Measurements from ENCODE around the gene NME9. TPM values are rescaled to one million over a fixed set of nuclear protein-coding genes. Genes with fewer than 3 reads are reported as not detected.

Gene NME9
- total RNA-seq, 1 donor from 2014 or later, result not detected

DNA sequence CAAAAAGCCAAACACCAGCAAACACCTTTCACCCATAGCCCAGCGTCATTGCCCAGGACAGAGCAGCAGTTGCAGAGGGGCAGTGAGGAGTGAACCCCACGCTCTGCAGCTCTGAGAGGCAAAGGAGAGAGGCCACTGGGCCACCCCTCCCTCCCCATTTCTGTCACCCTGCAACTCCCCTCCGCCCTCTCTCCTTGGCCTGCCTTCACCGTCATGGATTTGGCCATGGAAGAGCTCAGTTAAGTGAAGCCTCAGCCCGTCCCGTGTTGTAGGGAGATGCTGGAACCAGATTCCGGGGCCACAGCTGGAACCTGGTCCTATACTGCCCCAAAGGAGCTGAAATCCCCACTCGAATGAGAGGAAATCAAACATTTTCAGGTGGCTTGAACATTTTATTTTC is 40.7 kb upstream of the NME9 start:
- peaks cover 20% of the 10 kb centered on the region for H3K4me1 Mint-ChIP-seq (ENCODE audit: low read depth)
- H3K27ac Mint-ChIP-seq (ENCODE audit: unreplicated experiment), result no peak overlapping the region
- TF ChIP-seq, protein P1, sequence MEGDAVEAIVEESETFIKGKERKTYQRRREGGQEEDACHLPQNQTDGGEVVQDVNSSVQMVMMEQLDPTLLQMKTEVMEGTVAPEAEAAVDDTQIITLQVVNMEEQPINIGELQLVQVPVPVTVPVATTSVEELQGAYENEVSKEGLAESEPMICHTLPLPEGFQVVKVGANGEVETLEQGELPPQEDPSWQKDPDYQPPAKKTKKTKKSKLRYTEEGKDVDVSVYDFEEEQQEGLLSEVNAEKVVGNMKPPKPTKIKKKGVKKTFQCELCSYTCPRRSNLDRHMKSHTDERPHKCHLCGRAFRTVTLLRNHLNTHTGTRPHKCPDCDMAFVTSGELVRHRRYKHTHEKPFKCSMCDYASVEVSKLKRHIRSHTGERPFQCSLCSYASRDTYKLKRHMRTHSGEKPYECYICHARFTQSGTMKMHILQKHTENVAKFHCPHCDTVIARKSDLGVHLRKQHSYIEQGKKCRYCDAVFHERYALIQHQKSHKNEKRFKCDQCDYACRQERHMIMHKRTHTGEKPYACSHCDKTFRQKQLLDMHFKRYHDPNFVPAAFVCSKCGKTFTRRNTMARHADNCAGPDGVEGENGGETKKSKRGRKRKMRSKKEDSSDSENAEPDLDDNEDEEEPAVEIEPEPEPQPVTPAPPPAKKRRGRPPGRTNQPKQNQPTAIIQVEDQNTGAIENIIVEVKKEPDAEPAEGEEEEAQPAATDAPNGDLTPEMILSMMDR (IDR thresholded peaks at IDR 0.05), result no peak

DNA sequence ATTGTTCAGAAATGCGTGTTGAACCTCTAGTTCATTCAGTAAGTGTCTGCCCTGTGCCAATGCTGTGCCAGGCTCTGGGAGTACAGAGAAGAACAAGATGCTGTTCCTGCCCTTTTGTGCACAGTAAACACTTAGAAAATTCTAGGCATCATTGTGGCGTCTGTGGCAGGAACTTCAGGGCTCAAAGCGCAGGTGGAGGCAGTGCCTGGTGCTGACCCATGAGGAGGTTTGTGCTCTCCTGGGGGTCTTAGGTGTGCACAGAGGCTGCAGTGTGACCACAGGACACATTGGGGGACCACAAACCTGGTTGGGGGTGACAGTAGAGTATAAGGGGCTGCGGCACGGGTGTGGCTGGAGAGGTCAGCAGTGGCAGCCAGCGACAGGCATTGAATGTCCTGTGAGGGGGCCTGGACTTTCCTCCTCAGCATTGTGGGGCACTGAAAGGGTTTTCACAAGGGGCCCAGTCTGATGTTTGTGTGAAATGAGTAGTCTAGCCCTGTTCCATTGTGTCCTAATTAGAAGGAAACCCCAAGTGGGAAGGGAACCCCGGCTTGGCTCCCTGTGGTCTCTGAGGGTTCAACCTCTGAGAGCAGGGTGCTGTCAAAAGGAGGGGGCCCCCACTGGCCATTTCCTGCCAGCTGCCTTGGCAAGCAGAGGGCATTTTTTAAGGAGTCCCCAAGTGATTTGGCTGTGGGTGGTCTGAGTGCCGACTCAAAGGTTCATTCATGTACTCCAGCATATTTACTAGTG is 39.7 kb upstream of the NME9 start:
- Mint-ChIP-seq H3K9me3 (ENCODE audit: low read depth) (no peaks in the 10 kb centered on the region), H3K4me1 (ENCODE audit: low read depth) (peaks cover 20% of the 10 kb centered on the region), H3K4me3 (ENCODE audit: unreplicated experiment) (no peak overlapping the region), H3K27me3 (ENCODE audit: low read depth) (no peaks in the 10 kb centered on the region), H3K36me3 (ENCODE audit: low read depth) (peaks cover 3% of the 10 kb centered on the region), H3K27ac (ENCODE audit: unreplicated experiment) (no peak overlapping the region)
- DNase-seq (ENCODE audit: low spot score), result no peak
- TF ChIP-seq, protein P1 (IDR thresholded peaks at IDR 0.05), result no peak

More for the DNA sequence above, 40.7 kb upstream of the NME9 start:
- no peaks in the 10 kb centered on the region for H3K9me3 Mint-ChIP-seq (ENCODE audit: low read depth)
- no peaks in the 10 kb centered on the region for H3K27me3 Mint-ChIP-seq (ENCODE audit: low read depth)
- no peak for DNase-seq (ENCODE audit: low spot score)
- peaks cover 8% of the 10 kb centered on the region for H3K36me3 Mint-ChIP-seq (ENCODE audit: low read depth)
- H3K4me3 Mint-ChIP-seq (ENCODE audit: unreplicated experiment), result no peak overlapping the region

DNA sequence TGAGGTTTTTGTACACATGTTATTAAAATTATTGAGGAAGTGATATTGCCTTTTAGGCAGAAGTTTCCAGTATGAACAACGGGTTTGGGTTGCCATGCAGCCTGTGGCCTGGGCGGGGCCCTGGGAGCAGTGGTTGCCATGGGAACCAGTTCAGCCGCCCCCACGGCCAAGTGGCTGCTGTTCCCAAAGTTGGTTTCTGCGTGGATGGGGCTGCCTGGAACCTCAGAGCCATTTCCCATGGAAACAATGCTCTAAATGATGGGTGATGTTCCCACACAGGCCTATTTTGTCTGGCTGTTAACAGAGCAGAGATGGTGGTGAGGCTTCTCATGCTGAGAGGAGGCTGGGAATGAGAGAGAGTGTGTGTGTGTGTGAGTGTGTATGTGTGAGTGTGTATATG is 38.3 kb upstream of the NME9 start:
- H3K4me3 Mint-ChIP-seq (ENCODE audit: unreplicated experiment), result no peak overlapping the region
- H3K9me3 Mint-ChIP-seq (ENCODE audit: low read depth), result no peaks in the 10 kb centered on the region
- no peaks in the 10 kb centered on the region for H3K27me3 Mint-ChIP-seq (ENCODE audit: low read depth)
- peaks cover 20% of the 10 kb centered on the region for H3K4me1 Mint-ChIP-seq (ENCODE audit: low read depth)
- no peak for DNase-seq (ENCODE audit: low spot score)
- no peak overlapping the region for H3K27ac Mint-ChIP-seq (ENCODE audit: unreplicated experiment)
- peaks cover 2% of the 10 kb centered on the region for H3K36me3 Mint-ChIP-seq (ENCODE audit: low read depth)
- TF ChIP-seq, protein P1 (IDR thresholded peaks at IDR 0.05), result no peak

DNA sequence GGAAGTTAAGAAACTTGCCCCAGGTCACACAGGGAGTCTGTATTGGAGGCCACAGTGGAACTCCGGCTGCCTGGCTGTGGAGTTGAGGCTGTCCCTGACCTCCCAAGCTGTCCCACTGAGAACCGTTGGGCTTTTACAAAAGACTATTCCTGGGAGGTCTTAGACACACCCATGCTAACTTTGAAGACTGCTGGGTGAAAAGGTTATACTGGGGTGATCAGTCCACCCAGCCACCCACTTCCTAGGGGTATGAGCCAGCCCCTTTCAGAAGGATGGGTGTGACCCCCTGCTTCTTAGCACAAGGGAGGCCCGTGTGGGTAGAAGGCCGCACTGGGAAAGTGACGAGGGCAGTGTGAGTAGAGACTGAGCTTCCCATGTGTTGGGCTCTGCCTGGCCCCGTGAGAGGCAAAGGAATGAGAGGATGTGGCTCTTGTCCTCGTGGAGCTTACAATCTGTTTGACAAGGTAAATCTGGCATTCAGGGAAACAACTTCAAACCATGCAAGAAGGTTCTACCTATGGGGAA is 37.7 kb upstream of the NME9 start:
- Mint-ChIP-seq H3K9me3 (ENCODE audit: low read depth) (no peaks in the 10 kb centered on the region), H3K4me3 (ENCODE audit: unreplicated experiment) (no peak overlapping the region), H3K27me3 (ENCODE audit: low read depth) (no peaks in the 10 kb centered on the region), H3K36me3 (ENCODE audit: low read depth) (peaks cover 2% of the 10 kb centered on the region), H3K4me1 (ENCODE audit: low read depth) (peaks cover 22% of the 10 kb centered on the region), H3K27ac (ENCODE audit: unreplicated experiment) (no peak overlapping the region)
- TF ChIP-seq, protein P1 (IDR thresholded peaks at IDR 0.05), result no peak
- DNase-seq (ENCODE audit: low spot score), result no peak

DNA sequence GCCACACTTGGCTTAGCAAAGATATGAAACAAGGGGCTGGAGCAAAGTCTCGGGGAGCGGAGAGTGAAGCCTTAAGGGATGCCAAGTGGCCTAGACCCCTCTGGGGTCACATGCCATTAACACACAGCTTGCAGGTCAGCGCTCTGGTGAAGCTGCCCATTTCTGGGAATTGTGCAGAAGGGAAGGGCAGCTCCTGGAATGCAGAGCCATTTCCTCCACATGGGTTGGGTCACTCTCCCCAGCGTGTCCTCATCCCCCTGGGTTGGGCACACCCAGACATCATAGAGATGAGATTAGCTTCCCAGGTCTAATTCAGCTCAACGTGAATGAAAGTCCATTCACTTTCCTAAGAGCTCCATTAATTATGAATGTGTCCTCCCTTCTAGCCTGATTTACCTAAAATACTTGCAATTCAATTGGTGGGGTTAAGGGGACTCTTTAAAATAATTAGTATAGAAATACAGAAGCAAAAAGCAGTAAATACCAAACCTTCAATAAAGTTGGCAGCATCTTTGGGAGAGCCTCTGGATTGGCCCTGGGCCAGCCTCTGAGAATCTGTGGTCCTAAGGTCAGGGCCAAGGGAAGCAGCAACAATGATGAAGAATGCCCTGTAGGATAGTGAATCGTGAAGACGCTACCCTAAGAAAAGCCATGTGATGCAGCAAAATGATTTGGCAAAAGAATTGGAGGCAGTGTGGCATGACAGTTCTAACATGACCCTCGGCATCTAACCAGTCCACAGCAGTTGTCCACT is 36.5 kb upstream of the NME9 start:
- H3K4me1 Mint-ChIP-seq (ENCODE audit: low read depth), result peaks cover 28% of the 10 kb centered on the region
- H3K9me3 Mint-ChIP-seq (ENCODE audit: low read depth), result no peaks in the 10 kb centered on the region
- no peaks in the 10 kb centered on the region for H3K27me3 Mint-ChIP-seq (ENCODE audit: low read depth)
- no peak for DNase-seq (ENCODE audit: low spot score)
- H3K27ac Mint-ChIP-seq (ENCODE audit: unreplicated experiment), result no peak overlapping the region
- TF ChIP-seq, protein P1 (IDR thresholded peaks at IDR 0.05), result no peak
- H3K36me3 Mint-ChIP-seq (ENCODE audit: low read depth), result peaks cover 2% of the 10 kb centered on the region
- no peak overlapping the region for H3K4me3 Mint-ChIP-seq (ENCODE audit: unreplicated experiment)
